K562 treated with DMSO at 1 percent for 48 hours (cell line): Measurements from ENCODE around the gene ITPR2. TPM values are rescaled to one million over a fixed set of nuclear protein-coding genes. Genes with fewer than 3 reads are reported as not detected.

Experiments used
- total RNA-seq: library from RNA; unstranded; fragments of 300-600 nt; gene quantifications from 2 replicates; pipeline ENCODE4 v1.2.3, GENCODE V29; 2022; ENCODE audit warnings: low replicate concordance; ENCODE audit errors: extremely low read depth

ITPR2 gene
- not detected in 2 replicates for total RNA-seq

DNA sequence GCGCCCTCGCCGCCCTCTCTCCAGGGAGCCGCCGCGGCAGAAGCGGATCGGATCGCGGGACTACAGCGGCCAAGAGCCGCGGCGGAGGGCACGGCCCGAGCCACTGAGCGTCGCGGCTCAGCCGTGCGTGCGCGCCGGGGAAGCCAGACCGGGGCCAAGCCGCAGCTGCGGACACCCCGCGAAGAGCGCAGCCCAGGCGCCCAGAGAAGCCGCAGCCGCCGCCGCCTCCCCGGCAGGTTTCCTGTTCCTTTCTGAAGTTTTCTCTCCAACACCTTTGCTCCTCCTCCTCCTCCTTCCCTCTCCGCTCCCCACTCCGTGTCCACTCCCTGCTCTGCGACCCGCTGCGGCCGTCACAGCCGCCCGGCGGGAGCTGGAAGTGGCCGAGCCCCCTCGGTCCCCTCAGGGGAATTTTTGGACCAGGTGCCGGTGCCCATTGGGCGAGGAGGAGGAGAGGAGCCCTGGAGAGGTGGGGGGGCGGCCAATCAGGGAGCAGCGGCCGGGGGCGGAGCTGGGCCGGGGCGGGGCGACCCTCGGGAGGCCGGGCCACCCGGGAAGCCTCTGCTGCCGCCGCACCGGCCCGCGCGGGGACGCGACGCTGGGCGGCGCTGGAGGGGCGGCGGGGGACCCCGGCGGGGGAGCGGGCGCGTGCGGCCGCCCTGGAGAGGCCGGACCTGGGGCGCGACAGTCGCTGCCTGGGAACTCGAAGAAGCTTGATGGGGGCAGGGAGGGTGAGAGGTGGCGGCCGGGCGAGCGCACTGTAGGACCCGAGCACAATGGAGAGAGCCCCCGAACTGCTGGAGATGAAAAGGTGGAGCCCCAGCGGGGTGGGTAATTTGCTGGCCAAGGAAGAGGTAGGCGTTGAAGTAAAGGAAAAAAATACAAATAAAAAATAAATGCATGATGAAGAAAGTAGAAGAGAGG, at the start of gene ITPR2:
Gene ITPR2 (minus strand): TSS at position 373 of the 921 bp plus-strand sequence. CDS start 413 bp downstream, outside the sequence.

Other genes starting within 250 kb of the ITPR2 start
- gene INTS13, start 104.8 kb upstream of the ITPR2 start, total RNA-seq, result not detected in 2 replicates
- 128 TPM in 1 of 2 replicates, not detected in the other for gene FGFR1OP2, start 105.3 kb upstream of the ITPR2 start, total RNA-seq
- gene TM7SF3, start 181.2 kb upstream of the ITPR2 start, total RNA-seq, result not detected in 2 replicates
- gene MED21, start 189.4 kb upstream of the ITPR2 start, total RNA-seq, result not detected in 2 replicates
- gene C12orf71, start 249.4 kb upstream of the ITPR2 start, total RNA-seq, result not detected in 2 replicates